ENCODE results near the gene RASAL2. TPM values are rescaled to one million over a fixed set of nuclear protein-coding genes. Genes with fewer than 3 reads are reported as not detected.

RASAL2 gene
- total and polyA plus RNA-seq, 2 experiments from 2014 or later: 16.0 to 42.2 TPM

DNA sequence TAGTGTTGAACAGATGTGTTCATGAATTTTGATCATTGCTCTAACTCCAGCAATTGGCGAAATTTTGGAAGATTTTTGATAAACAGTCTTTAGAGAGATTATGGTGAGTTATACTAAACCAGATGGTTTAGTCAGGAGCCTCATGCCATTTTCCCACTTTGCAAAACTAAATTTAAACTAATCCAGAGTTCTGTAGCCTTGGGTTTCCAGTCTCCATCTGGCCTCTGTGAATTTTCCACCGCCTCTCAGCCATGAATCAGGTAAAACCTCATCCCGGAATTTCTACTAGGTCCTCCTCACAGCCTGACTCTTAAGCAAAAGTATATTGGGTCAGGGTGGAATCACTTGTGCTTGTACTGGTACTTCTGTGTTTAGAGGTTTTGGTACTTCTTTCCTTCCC, 358.1 kb downstream of the RASAL2 start:
- Histone ChIP-seq H3K79me2 (replicated peaks; ENCODE audit: insufficient read depth) (no peaks in the 10 kb centered on the region), H3K4me2 (no peak overlapping the region), H3F3A (replicated peaks; ENCODE audit: low read depth) (no peaks in the 10 kb centered on the region), H2AFZ (no peak overlapping the region), H3K9me2 (ENCODE audit: insufficient read depth) (no peaks in the 10 kb centered on the region), H3K4me1 (ENCODE audit: insufficient read depth) (0 out of 2 replicates have a peak, but pooled peaks cover 3% of the 10 kb centered on the region), H3K36me3 (ENCODE audit: insufficient read depth) (peaks cover 4% of the 10 kb centered on the region), H3K27ac (ENCODE audit: low read depth) (no peak overlapping the region), H4K20me1 (replicated peaks; ENCODE audit: insufficient read depth) (no peaks in the 10 kb centered on the region), H3K27me3 (ENCODE audit: insufficient read depth) (no peaks in the 10 kb centered on the region), H3K4me3 (no peak overlapping the region)
- Mint-ChIP-seq H3K4me3 (no peak overlapping the region), H3K4me1 (peaks cover 4% of the 10 kb centered on the region; the same call in 2 of the 3 replicates), H3K27ac (no peak overlapping the region), H3K27me3 (ENCODE audit: insufficient read depth, low read depth, poor library complexity) (no peaks in the 10 kb centered on the region), H3K36me3 (ENCODE audit: low read depth) (peaks cover 2% of the 10 kb centered on the region; the same call in 1 of the 3 replicates), H3K9me3 (no peaks in the 10 kb centered on the region)
- no peak for DNase-seq (ENCODE audit: low spot score)
- TF ChIP-seq CREB1 (CRISPR knock-in tag; IDR thresholded peaks at IDR 0.05; ENCODE audit: low read depth) (no peak), STAT1 (IDR thresholded peaks at IDR 0.05; ENCODE audit: unreplicated experiment) (no peak), ZNF114 (CRISPR knock-in tag; IDR thresholded peaks at IDR 0.05) (no peak), JUNB (IDR thresholded peaks at IDR 0.05; ENCODE audit: unreplicated experiment) (no peak), ZNF331 (CRISPR knock-in tag; IDR thresholded peaks at IDR 0.05; ENCODE audit: low read depth) (no peak)
- TF ChIP-seq, protein P1, sequence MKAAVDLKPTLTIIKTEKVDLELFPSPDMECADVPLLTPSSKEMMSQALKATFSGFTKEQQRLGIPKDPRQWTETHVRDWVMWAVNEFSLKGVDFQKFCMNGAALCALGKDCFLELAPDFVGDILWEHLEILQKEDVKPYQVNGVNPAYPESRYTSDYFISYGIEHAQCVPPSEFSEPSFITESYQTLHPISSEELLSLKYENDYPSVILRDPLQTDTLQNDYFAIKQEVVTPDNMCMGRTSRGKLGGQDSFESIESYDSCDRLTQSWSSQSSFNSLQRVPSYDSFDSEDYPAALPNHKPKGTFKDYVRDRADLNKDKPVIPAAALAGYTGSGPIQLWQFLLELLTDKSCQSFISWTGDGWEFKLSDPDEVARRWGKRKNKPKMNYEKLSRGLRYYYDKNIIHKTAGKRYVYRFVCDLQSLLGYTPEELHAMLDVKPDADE (IDR thresholded peaks at IDR 0.05): no peak
- TF ChIP-seq, protein P2, sequence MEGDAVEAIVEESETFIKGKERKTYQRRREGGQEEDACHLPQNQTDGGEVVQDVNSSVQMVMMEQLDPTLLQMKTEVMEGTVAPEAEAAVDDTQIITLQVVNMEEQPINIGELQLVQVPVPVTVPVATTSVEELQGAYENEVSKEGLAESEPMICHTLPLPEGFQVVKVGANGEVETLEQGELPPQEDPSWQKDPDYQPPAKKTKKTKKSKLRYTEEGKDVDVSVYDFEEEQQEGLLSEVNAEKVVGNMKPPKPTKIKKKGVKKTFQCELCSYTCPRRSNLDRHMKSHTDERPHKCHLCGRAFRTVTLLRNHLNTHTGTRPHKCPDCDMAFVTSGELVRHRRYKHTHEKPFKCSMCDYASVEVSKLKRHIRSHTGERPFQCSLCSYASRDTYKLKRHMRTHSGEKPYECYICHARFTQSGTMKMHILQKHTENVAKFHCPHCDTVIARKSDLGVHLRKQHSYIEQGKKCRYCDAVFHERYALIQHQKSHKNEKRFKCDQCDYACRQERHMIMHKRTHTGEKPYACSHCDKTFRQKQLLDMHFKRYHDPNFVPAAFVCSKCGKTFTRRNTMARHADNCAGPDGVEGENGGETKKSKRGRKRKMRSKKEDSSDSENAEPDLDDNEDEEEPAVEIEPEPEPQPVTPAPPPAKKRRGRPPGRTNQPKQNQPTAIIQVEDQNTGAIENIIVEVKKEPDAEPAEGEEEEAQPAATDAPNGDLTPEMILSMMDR (conservative IDR thresholded peaks at IDR 0.05; ENCODE audit: low read depth in 2 of 2): no peak
- TF ChIP-seq, protein P3, sequence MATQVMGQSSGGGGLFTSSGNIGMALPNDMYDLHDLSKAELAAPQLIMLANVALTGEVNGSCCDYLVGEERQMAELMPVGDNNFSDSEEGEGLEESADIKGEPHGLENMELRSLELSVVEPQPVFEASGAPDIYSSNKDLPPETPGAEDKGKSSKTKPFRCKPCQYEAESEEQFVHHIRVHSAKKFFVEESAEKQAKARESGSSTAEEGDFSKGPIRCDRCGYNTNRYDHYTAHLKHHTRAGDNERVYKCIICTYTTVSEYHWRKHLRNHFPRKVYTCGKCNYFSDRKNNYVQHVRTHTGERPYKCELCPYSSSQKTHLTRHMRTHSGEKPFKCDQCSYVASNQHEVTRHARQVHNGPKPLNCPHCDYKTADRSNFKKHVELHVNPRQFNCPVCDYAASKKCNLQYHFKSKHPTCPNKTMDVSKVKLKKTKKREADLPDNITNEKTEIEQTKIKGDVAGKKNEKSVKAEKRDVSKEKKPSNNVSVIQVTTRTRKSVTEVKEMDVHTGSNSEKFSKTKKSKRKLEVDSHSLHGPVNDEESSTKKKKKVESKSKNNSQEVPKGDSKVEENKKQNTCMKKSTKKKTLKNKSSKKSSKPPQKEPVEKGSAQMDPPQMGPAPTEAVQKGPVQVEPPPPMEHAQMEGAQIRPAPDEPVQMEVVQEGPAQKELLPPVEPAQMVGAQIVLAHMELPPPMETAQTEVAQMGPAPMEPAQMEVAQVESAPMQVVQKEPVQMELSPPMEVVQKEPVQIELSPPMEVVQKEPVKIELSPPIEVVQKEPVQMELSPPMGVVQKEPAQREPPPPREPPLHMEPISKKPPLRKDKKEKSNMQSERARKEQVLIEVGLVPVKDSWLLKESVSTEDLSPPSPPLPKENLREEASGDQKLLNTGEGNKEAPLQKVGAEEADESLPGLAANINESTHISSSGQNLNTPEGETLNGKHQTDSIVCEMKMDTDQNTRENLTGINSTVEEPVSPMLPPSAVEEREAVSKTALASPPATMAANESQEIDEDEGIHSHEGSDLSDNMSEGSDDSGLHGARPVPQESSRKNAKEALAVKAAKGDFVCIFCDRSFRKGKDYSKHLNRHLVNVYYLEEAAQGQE (IDR thresholded peaks at IDR 0.05; ENCODE audit: unreplicated experiment): no peak
- TF ChIP-seq, protein P4, sequence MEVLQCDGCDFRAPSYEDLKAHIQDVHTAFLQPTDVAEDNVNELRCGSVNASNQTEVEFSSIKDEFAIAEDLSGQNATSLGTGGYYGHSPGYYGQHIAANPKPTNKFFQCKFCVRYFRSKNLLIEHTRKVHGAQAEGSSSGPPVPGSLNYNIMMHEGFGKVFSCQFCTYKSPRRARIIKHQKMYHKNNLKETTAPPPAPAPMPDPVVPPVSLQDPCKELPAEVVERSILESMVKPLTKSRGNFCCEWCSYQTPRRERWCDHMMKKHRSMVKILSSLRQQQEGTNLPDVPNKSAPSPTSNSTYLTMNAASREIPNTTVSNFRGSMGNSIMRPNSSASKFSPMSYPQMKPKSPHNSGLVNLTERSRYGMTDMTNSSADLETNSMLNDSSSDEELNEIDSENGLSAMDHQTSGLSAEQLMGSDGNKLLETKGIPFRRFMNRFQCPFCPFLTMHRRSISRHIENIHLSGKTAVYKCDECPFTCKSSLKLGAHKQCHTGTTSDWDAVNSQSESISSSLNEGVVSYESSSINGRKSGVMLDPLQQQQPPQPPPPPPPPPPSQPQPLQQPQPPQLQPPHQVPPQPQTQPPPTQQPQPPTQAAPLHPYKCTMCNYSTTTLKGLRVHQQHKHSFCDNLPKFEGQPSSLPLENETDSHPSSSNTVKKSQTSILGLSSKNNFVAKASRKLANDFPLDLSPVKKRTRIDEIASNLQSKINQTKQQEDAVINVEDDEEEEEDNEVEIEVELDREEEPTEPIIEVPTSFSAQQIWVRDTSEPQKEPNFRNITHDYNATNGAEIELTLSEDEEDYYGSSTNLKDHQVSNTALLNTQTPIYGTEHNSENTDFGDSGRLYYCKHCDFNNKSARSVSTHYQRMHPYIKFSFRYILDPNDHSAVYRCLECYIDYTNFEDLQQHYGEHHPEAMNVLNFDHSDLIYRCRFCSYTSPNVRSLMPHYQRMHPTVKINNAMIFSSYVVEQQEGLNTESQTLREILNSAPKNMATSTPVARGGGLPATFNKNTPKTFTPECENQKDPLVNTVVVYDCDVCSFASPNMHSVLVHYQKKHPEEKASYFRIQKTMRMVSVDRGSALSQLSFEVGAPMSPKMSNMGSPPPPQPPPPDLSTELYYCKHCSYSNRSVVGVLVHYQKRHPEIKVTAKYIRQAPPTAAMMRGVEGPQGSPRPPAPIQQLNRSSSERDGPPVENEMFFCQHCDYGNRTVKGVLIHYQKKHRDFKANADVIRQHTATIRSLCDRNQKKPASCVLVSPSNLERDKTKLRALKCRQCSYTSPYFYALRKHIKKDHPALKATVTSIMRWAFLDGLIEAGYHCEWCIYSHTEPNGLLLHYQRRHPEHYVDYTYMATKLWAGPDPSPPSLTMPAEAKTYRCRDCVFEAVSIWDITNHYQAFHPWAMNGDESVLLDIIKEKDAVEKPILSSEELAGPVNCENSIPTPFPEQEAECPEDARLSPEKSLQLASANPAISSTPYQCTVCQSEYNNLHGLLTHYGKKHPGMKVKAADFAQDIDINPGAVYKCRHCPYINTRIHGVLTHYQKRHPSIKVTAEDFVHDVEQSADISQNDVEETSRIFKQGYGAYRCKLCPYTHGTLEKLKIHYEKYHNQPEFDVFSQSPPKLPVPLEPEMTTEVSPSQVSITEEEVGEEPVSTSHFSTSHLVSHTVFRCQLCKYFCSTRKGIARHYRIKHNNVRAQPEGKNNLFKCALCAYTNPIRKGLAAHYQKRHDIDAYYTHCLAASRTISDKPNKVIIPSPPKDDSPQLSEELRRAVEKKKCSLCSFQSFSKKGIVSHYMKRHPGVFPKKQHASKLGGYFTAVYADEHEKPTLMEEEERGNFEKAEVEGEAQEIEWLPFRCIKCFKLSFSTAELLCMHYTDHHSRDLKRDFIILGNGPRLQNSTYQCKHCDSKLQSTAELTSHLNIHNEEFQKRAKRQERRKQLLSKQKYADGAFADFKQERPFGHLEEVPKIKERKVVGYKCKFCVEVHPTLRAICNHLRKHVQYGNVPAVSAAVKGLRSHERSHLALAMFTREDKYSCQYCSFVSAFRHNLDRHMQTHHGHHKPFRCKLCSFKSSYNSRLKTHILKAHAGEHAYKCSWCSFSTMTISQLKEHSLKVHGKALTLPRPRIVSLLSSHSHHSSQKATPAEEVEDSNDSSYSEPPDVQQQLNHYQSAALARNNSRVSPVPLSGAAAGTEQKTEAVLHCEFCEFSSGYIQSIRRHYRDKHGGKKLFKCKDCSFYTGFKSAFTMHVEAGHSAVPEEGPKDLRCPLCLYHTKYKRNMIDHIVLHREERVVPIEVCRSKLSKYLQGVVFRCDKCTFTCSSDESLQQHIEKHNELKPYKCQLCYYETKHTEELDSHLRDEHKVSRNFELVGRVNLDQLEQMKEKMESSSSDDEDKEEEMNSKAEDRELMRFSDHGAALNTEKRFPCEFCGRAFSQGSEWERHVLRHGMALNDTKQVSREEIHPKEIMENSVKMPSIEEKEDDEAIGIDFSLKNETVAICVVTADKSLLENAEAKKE (CRISPR knock-in tag; IDR thresholded peaks at IDR 0.05): no peak
- ATAC-seq: no peak

Measured in GM23338 (cell line).